Measurements from ENCODE around the gene TMEM184B.
"Not testable (repeated sequence)": the region's sequence is repeated elsewhere in the genome, so short reads cannot be mapped to it uniquely, and the experiment has no call there.

The TMEM184B gene

GRCh38 chr22:38202437-38203089, 70.2 kb downstream of the TMEM184B start:
- DNase-seq = peak; percentile 70 to 77

GRCh38 chr22:38201711-38202436, 70.9 kb downstream of the TMEM184B start, which contains the start of gene MAFF:
MAFF (plus strand) TSS chr22:38201994; CDS start chr22:38213854, 11,860 bp downstream.
- DNase-seq = peak; percentile 85 to 92

GRCh38 chr22:38201371-38201710, 71.5 kb downstream of the TMEM184B start:
- DNase-seq = no peak

GRCh38 chr22:38199826-38200559, 72.8 kb downstream of the TMEM184B start:
- no peak for DNase-seq

- no peak for DNase-seq
Observed at GRCh38 chr22:38196791-38197419, 75.9 kb downstream of the TMEM184B start.

GRCh38 chr22:38193580-38193979, 79.2 kb downstream of the TMEM184B start:
- DNase-seq = no peak

- DNase-seq = no peak
Observed at GRCh38 chr22:38192475-38192863, 80.3 kb downstream of the TMEM184B start.

- DNase-seq = no peak
Observed at GRCh38 chr22:38191731-38192474, 80.9 kb downstream of the TMEM184B start.

GRCh38 chr22:38191055-38191454, 81.8 kb downstream of the TMEM184B start:
- DNase-seq = no peak

GRCh38 chr22:38190581-38190980, 82.2 kb downstream of the TMEM184B start:
- no peak for DNase-seq

- no peak for DNase-seq
Observed at GRCh38 chr22:38189104-38189503, 83.7 kb downstream of the TMEM184B start.

- DNase-seq = peak in 1 of 2 experiments; percentile 35
Observed at GRCh38 chr22:38187413-38188212, 85.2 kb downstream of the TMEM184B start.

- DNase-seq = no peak
Observed at GRCh38 chr22:38186429-38186828, 86.4 kb downstream of the TMEM184B start.

GRCh38 chr22:38184788-38185187, 88.0 kb downstream of the TMEM184B start:
- DNase-seq = no peak

GRCh38 chr22:38181453-38182200, 91.2 kb downstream of the TMEM184B start, which contains the start of gene PLA2G6:
PLA2G6 (minus strand) TSS chr22:38181830; CDS start chr22:38169426, 12,404 bp downstream.
- peak; percentile 98 for DNase-seq

- no peak for DNase-seq
Observed at GRCh38 chr22:38180841-38181452, 91.9 kb downstream of the TMEM184B start.

GRCh38 chr22:38178605-38178937, 94.2 kb downstream of the TMEM184B start:
- DNase-seq = not testable (repeated sequence)

- peak; percentile 8 to 55 for DNase-seq
Observed at GRCh38 chr22:38177926-38178604, 94.7 kb downstream of the TMEM184B start.

GRCh38 chr22:38177571-38177925, 95.3 kb downstream of the TMEM184B start:
- not testable (repeated sequence) for DNase-seq

- no peak for DNase-seq
Observed at GRCh38 chr22:38177044-38177443, 95.8 kb downstream of the TMEM184B start.

Measured in NCI-H1930 (cell line).